H1 (cell line): Measurements from ENCODE around the gene CMTR1. TPM values are rescaled to one million over a fixed set of nuclear protein-coding genes. Genes with fewer than 3 reads are reported as not detected.
"Not testable (repeated sequence)": the region's sequence is repeated elsewhere in the genome, so short reads cannot be mapped to it uniquely, and the experiment has no call there.

Experiments
- CTCF ChIA-PET: fragments of 300-600 bp; sonication (Branson Sonifier 250); formaldehyde crosslinking; loops from one replicate; lab custom pipeline; 2021; ENCODE audit not compliant: partially characterized antibody; lab: Charles Lee
- POLR2A ChIA-PET: fragments of 300-600 bp; sonication (Branson Sonifier 250); formaldehyde crosslinking; loops from one replicate; lab custom pipeline; 2021; ENCODE audit warnings: inconsistent platforms; ENCODE audit not compliant: partially characterized antibody; lab: Charles Lee
- DNase-seq, 2 experiments: peaks; one replicate each; pipeline versions ENCODE4 v3.0.0 to v3.0.0-alpha.2; 2010 to 2022; ENCODE audit warnings: low spot score in 2 of 2, low read depth in 1 of 2, mixed read lengths in 1 of 2
- FAIRE-seq: peaks from 2 replicates; lab custom pipeline; 2011; peaks lifted over from hg19 to GRCh38; lab: Jason Lieb, UNC
- H2AFZ ChIP-seq: 2 replicates; pipeline ENCODE4 v1.8.1; 2012; ENCODE audit warnings: low read length, inconsistent platforms
- H2AK5ac ChIP-seq: 2 replicates; pipeline ENCODE4 v1.6.1; 2013; ENCODE audit warnings: low read depth, low read length
- H2BK120ac ChIP-seq: replicated peaks from 2 replicates; pipeline ENCODE3; 2013; ENCODE audit warnings: low read depth, low read length, inconsistent platforms
- H2BK12ac ChIP-seq: 2 replicates; pipeline ENCODE4 v1.6.1; 2013; ENCODE audit warnings: low read depth, low read length
- H2BK15ac ChIP-seq: 2 replicates; pipeline ENCODE4 v1.6.1; 2013; ENCODE audit warnings: low read length
- H2BK20ac ChIP-seq: 2 replicates; pipeline ENCODE4 v1.6.1; 2013; ENCODE audit warnings: low read length
- H2BK5ac ChIP-seq: 2 replicates; pipeline ENCODE4 v1.6.1; 2013; ENCODE audit warnings: low read depth, low read length
- H3K14ac ChIP-seq: 2 replicates; pipeline ENCODE4 v1.6.1; 2013; ENCODE audit warnings: inconsistent platforms; ENCODE audit not compliant: insufficient read length
- H3K18ac ChIP-seq: 2 replicates; pipeline ENCODE4 v1.6.1; 2013; ENCODE audit warnings: low read length; ENCODE audit errors: extremely low read depth
- H3K23ac ChIP-seq: 2 replicates; pipeline ENCODE4 v1.6.1; 2013; ENCODE audit warnings: inconsistent platforms; ENCODE audit not compliant: insufficient read length
- H3K23me2 ChIP-seq: 2 replicates; pipeline ENCODE4 v1.6.1; 2013; ENCODE audit warnings: low read depth, low read length
- H3K27ac ChIP-seq: 2 replicates; pipeline ENCODE4 v1.6.1; 2011; ENCODE audit warnings: low read depth, low read length, inconsistent platforms
- H3K27me3 ChIP-seq, 4 experiments: replicated peaks in 1 of 4; 1 replicate in 1 of 4; 2 replicates in 3 of 4; pipeline versions ENCODE4 v1.6.1 to v1.8.1; 2011 to 2013; ENCODE audit warnings: low read length in 3 of 4, mild to moderate bottlenecking in 3 of 4, inconsistent platforms in 2 of 4, mixed read lengths in 2 of 4, moderate library complexity in 1 of 4; ENCODE audit not compliant: control insufficient read depth in 3 of 4, insufficient read depth in 3 of 4; ENCODE audit errors: extremely low read depth in 1 of 4
- H3K36me3 ChIP-seq, 4 experiments: 2 replicates each; pipeline versions ENCODE4 v1.6.1 to v1.8.1; 2011 to 2013; ENCODE audit warnings: mild to moderate bottlenecking in 4 of 4, low read length in 3 of 4, moderate library complexity in 2 of 4, control low read depth in 1 of 4, inconsistent platforms in 1 of 4; ENCODE audit not compliant: insufficient read depth in 4 of 4, control insufficient read depth in 2 of 4
- H3K4ac ChIP-seq: replicated peaks from 2 replicates; pipeline ENCODE3; 2013; ENCODE audit warnings: low read length, low read depth, mixed read lengths, inconsistent platforms; ENCODE audit not compliant: insufficient read length
- H3K4me1 ChIP-seq, 4 experiments: replicated peaks in 1 of 4; 1 replicate in 1 of 4; 2 replicates in 3 of 4; pipeline versions ENCODE4 v1.6.1 to v1.8.1; 2011 to 2013; ENCODE audit warnings: low read length in 3 of 4, inconsistent platforms in 2 of 4, mixed read lengths in 1 of 4; ENCODE audit not compliant: insufficient read depth in 4 of 4, control insufficient read depth in 3 of 4
- H3K4me2 ChIP-seq, 2 experiments: 2 replicates each; pipeline versions ENCODE4 v1.6.1 to v1.8.1; 2011 to 2013; ENCODE audit warnings: low read depth in 2 of 2, low read length in 2 of 2, control low read depth in 1 of 2, inconsistent platforms in 1 of 2, mild to moderate bottlenecking in 1 of 2; ENCODE audit not compliant: insufficient read depth in 1 of 2
- H3K4me3 ChIP-seq, 4 experiments: fragments of 200-600, 300-600 bp in 1 of 4; sonication (generic), shearing (Covaris generic), sonication (Bioruptor Twin) in 1 of 4; 2 replicates each; pipeline versions ENCODE4 v1.5.1 to v1.8.1; 2011 to 2016; ENCODE audit warnings: low read length in 4 of 4, low read depth in 3 of 4, control low read depth in 2 of 4, inconsistent platforms in 2 of 4, mild to moderate bottlenecking in 2 of 4, mixed read lengths in 1 of 4, moderate library complexity in 1 of 4; ENCODE audit not compliant: insufficient read depth in 2 of 4; ENCODE audit errors: extremely low read depth in 1 of 4
- H3K56ac ChIP-seq: replicated peaks from 2 replicates; pipeline ENCODE3; 2013; ENCODE audit warnings: low read depth, mild to moderate bottlenecking, mixed read lengths, low read length, inconsistent platforms; ENCODE audit not compliant: insufficient read length
- H3K79me1 ChIP-seq: 2 replicates; pipeline ENCODE4 v1.6.1; 2013; ENCODE audit warnings: low read depth, low read length, control low read depth
- H3K79me2 ChIP-seq, 2 experiments: 2 replicates each; pipeline versions ENCODE4 v1.6.1 to v1.8.1; 2012 to 2013; ENCODE audit warnings: low read length in 2 of 2, mild to moderate bottlenecking in 2 of 2, inconsistent platforms in 1 of 2; ENCODE audit not compliant: insufficient read depth in 2 of 2, control insufficient read depth in 1 of 2
- H3K9ac ChIP-seq, 4 experiments: replicated peaks in 1 of 4; 1 replicate in 1 of 4; 2 replicates in 3 of 4; pipeline versions ENCODE4 v1.6.1 to v1.8.1; 2011 to 2013; ENCODE audit warnings: low read depth in 3 of 4, low read length in 3 of 4, control low read depth in 2 of 4, mild to moderate bottlenecking in 2 of 4, moderate library complexity in 2 of 4, inconsistent platforms in 1 of 4; ENCODE audit errors: extremely low read depth in 1 of 4
- H3K9me3 ChIP-seq, 2 experiments: 2 replicates each; pipeline versions ENCODE4 v1.6.1 to v1.8.1; 2012 to 2013; ENCODE audit warnings: mild to moderate bottlenecking in 2 of 2, moderate library complexity in 2 of 2, control low read depth in 1 of 2, inconsistent platforms in 1 of 2, low read depth in 1 of 2, low read length in 1 of 2, mixed read lengths in 1 of 2; ENCODE audit not compliant: insufficient read depth in 2 of 2
- H4K20me1 ChIP-seq, 2 experiments: replicated peaks in 1 of 2; 2 replicates each; pipeline versions ENCODE3 to v1.8.1; 2011 to 2013; ENCODE audit warnings: inconsistent platforms in 2 of 2, low read length in 2 of 2, mild to moderate bottlenecking in 1 of 2; ENCODE audit not compliant: insufficient read depth in 2 of 2, control insufficient read depth in 1 of 2
- H4K5ac ChIP-seq: 2 replicates; pipeline ENCODE4 v1.6.1; 2013; ENCODE audit warnings: low read length, low read depth, mixed read lengths, inconsistent platforms; ENCODE audit not compliant: insufficient read length
- H4K8ac ChIP-seq: 2 replicates; pipeline ENCODE4 v1.8.0; 2013; ENCODE audit warnings: mild to moderate bottlenecking, moderate library complexity, low read length, inconsistent platforms; ENCODE audit not compliant: insufficient read depth; ENCODE audit errors: extremely low read depth
- H4K91ac ChIP-seq: replicated peaks from 2 replicates; pipeline ENCODE3; 2013; ENCODE audit warnings: low read length, mixed read lengths, inconsistent platforms; ENCODE audit not compliant: insufficient read length
- WGBS, 2 experiments: shearing (Covaris generic) in 1 of 2; methylation state at CpG; one replicate each; pipeline versions ENCODE4 v1.1.6 to v1.1.7; 2013 to 2015; ENCODE audit warnings: low lambda C conversion rate in 2 of 2, mixed read lengths in 2 of 2, inconsistent platforms in 1 of 2, low coverage in 1 of 2, missing lambda C conversion rate in 1 of 2; ENCODE audit not compliant: insufficient replicate concordance in 2 of 2, insufficient coverage in 1 of 2, insufficient read length in 1 of 2; ENCODE audit errors: extremely low coverage in 1 of 2, missing lambda C conversion rate in 1 of 2; 5-methylcytosine and 5-hydroxymethylcytosine counted together
- polyA plus RNA-seq, 7 experiments: library from polyadenylated mRNA; depleted of rRNA in 3 of 7; stranded (reverse) in 5 of 7; unstranded in 2 of 7; fragments of >200 nt in 5 of 7; fragments of 200-250 nt in 2 of 7; gene quantifications; 1 replicate in 5 of 7; 2 replicates in 1 of 7; 4 replicates in 1 of 7; pipeline versions ENCODE4 v1.2.1 to v1.2.3, GENCODE V29; 2011 to 2013; ENCODE audit warnings: missing spikeins in 2 of 7, mixed read lengths in 2 of 7
- total RNA-seq: library from RNA; stranded (reverse); fragmentation: NEBNext Ultra II Directional; extraction: Animal tissue kit (Norgen Biotek cat#: 25700); gene quantifications from 2 replicates; pipeline ENCODE4 v1.2.1, GENCODE V29; 2021

Gene CMTR1
- total and polyA plus RNA-seq, 2 of the 8 experiments (the other 6 are each of a cell fraction or from before 2014, with no cell fraction given): 15.2 to 33.1 TPM

- H3K27me3 ChIP-seq, H3K79me1 ChIP-seq, H3K18ac ChIP-seq, H3K4me2 ChIP-seq, H3K4me1 ChIP-seq, H3K23ac ChIP-seq, H3K9ac ChIP-seq, H3K27ac ChIP-seq, H3K56ac ChIP-seq, H3K4ac ChIP-seq, H3K14ac ChIP-seq, H4K91ac ChIP-seq, H2BK12ac ChIP-seq, H2BK20ac ChIP-seq, H4K20me1 ChIP-seq, H4K8ac ChIP-seq, H2AFZ ChIP-seq, POLR2A ChIA-PET, H2BK120ac ChIP-seq, H3K23me2 ChIP-seq, H2BK15ac ChIP-seq, H2AK5ac ChIP-seq, H2BK5ac ChIP-seq, FAIRE-seq, H3K79me2 ChIP-seq, DNase-seq, H3K9me3 ChIP-seq, H3K4me3 ChIP-seq, H4K5ac ChIP-seq: not testable (repeated sequence)
- 84% methylated on average over 5 of the region's 5 CpGs; no CpG with 5 or more reads in 1 of the 2 experiments for WGBS, 2 experiments
- H3K36me3 ChIP-seq: peaks cover 5 to 25% (median 20%) of the 10 kb centered on the region in 4 experiments
- CTCF ChIA-PET: interaction anchor here (1.5 kb wide), 1 partner anchor 10 kb away, joined by 9 read pairs; the partner anchor contains the start of gene CMTR1
These were observed 10.2 kb downstream of the CMTR1 start for GRCh38 chr6:37443216-37443542.
